MM.1S (cell line): ENCODE measurements around the gene TPBG.

Experiments used
- CTCF ChIP-seq: fragments of 300-600 bp; sonication (generic); IDR thresholded peaks from 2 replicates; pipeline ENCODE4 v1.5.1; 2016; ENCODE audit warnings: antibody characterized with exemption, low read length, mixed read lengths
- EZH2 ChIP-seq: fragments of 300-600 bp; sonication (generic); optimal IDR thresholded peaks from 2 replicates; pipeline ENCODE3; 2017; ENCODE audit warnings: low read depth, mild to moderate bottlenecking, antibody characterized with exemption, low read length, mixed read lengths
- EZH2phosphoT487 ChIP-seq: fragments of 300-600 bp; sonication (generic); IDR thresholded peaks from 2 replicates; pipeline ENCODE4 v1.6.1; 2018; ENCODE audit warnings: antibody characterized with exemption, low read length

- no peak for TF ChIP-seq CTCF
- TF ChIP-seq EZH2, result no peak
- TF ChIP-seq EZH2phosphoT487, result no peak
Observed at GRCh38 chr6:82376636-82377035, 13.0 kb downstream of the TPBG start.
